ENCODE data around the gene DEPDC5.
A peak's percentile ranks its signal among the peaks of the same experiment; 100 is the strongest.

DEPDC5 gene

DNA sequence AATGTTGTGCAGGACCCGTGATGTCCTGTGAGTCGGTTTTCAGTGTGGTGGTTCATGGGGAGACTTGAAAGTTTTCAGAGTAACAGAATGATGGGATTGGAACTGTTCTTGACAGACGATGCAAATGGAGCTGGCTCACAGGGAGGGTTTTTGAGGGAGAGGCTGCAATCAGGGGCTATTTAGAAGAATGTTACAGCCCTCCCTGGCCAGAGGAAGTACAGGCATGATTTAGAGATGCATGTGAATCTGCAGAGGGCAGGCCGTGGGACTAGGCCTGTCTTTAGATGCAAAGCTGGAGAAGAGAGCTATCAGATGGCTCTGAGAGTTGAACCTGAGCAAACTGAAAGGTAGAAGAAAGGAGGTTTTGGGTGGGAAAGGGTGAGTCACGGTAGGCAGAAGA lies 115.9 kb downstream of the DEPDC5 start:
- H3K4me3 ChIP-seq (ENCODE audit: low read depth, low read length), result no peak overlapping the region
- no peak for TF ChIP-seq CTCF (IDR thresholded peaks at IDR 0.05; ENCODE audit: low read depth, low read length)

- H3K4me3 ChIP-seq (ENCODE audit: low read depth, low read length), result no peak overlapping the region
- TF ChIP-seq CTCF (IDR thresholded peaks at IDR 0.05; ENCODE audit: low read depth, low read length), result peak; percentile 53
Observed at GRCh38 chr22:31870890-31871289, 117.1 kb downstream of the DEPDC5 start.

GRCh38 chr22:31871480-31871879 lies 117.7 kb downstream of the DEPDC5 start:
- no peak overlapping the region for H3K4me3 ChIP-seq (ENCODE audit: low read depth, low read length)
- no peak for TF ChIP-seq CTCF (IDR thresholded peaks at IDR 0.05; ENCODE audit: low read depth, low read length)

DNA sequence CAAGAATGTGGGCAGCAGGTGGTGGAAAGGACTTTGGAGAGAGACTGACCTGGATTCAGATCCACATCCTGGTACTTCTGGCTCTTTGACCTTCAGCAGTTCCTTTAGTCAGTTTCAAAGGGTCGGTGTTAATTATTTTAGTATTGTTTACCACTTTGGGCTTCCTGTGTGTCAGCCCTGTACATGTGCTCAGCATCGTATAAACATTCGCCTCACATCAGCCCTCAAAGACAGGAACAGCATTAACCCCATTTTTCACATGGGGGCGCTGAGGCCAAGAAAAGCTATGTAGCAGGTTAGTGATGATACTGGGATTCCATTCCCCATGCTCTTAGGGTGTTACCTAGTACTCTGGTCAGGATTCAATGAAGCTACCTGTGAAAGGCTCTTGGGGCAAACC lies 118.4 kb downstream of the DEPDC5 start:
- H3K4me3 ChIP-seq (ENCODE audit: low read depth, low read length), result no peak overlapping the region
- TF ChIP-seq CTCF (IDR thresholded peaks at IDR 0.05; ENCODE audit: low read depth, low read length), result no peak

GRCh38 chr22:31874821-31875220 lies 121.0 kb downstream of the DEPDC5 start:
- no peak for TF ChIP-seq CTCF (IDR thresholded peaks at IDR 0.05; ENCODE audit: low read depth, low read length)
- H3K4me3 ChIP-seq (ENCODE audit: low read depth, low read length), result no peak overlapping the region

GRCh38 chr22:31876156-31876920 lies 122.5 kb downstream of the DEPDC5 start:
- no peak for TF ChIP-seq CTCF (IDR thresholded peaks at IDR 0.05; ENCODE audit: low read depth, low read length)
- H3K4me3 ChIP-seq (ENCODE audit: low read depth, low read length), result no peak overlapping the region

DNA sequence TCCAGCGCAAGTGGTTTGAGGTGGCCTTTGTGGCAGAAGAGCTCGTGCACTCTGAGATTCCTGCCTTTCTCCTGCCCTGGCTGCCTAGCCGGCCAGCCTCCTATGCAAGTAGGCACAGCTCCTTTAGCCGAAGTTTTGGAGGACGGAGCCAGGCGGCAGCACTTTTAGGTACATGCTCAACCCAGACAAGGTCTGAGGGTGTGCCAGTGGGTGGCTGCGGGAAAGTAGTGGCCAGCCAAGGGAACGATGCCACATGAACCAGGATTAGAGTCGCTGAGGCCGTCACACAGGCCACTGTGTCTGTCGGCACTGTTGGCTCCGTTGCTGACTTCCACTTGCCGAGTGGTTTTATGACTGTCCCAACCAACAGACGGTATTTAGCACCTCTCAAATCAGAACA lies 125.8 kb downstream of the DEPDC5 start:
- TF ChIP-seq CTCF (IDR thresholded peaks at IDR 0.05; ENCODE audit: low read depth, low read length), result no peak

More for the DNA sequence above, 125.8 kb downstream of the DEPDC5 start:
- H3K4me3 ChIP-seq (ENCODE audit: low read depth, low read length), result no peak overlapping the region
